ENCODE results near the gene AFG1L. TPM values are rescaled to one million over a fixed set of nuclear protein-coding genes. Genes with fewer than 3 reads are reported as not detected.
"Not testable (repeated sequence)": the region's sequence is repeated elsewhere in the genome, so short reads cannot be mapped to it uniquely, and the experiment has no call there.

AFG1L gene
- total RNA-seq, 1 experiment from 2014 or later: 3.8 TPM

DNA sequence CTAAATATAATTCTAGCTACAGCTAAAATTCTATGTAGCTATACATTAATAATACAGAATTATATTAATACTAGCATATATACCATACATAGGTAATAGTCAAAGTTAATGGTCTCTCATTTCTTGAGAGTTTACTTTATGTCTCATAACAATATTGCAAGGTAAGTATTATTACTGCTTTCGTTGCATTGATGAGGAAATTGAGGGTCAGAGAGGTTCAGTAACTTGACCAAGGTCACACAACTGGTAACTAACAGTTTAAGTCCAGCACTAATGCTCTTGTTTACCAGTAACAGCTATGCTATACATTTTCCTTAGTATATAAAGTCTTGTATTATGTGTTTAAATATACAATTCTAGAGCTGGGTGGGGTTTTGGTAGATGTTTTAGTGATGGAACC is 67.6 kb downstream of the AFG1L start:
- DNase-seq: no peak
- no peak overlapping the region for H3K4me3 ChIP-seq

DNA sequence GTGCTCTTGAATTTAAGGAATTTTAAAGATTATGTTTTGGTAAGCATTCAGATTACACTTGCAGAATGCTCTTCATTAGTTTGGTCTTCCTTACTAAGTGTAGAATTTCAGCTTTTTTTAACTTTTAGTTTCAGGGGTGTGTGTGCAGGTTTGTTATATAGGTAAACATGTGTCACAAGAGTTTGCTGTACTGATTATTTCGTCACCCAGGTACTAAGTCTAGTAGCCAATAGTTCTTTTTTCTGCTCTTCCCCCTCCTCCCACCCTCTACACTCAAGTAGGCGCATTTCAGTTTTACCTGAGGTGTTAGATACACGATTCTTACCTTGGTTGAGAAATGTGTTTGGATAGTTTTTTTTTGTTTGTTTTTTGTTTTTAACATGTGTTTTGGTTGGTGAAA is 68.3 kb downstream of the AFG1L start:
- Histone ChIP-seq H3K9me3 (no peaks in the 10 kb centered on the region), H3K4me3 (no peak overlapping the region), H3K27me3 (no peaks in the 10 kb centered on the region), H3K36me3 (0 out of 2 replicates have a peak, but pooled peaks cover under 1% of the 10 kb centered on the region)
- DNase-seq: no peak

More for the DNA sequence above, 67.6 kb downstream of the AFG1L start:
- Histone ChIP-seq H3K27me3 (no peaks in the 10 kb centered on the region), H3K9me3 (no peaks in the 10 kb centered on the region), H3K36me3 (peaks cover 7% of the 10 kb centered on the region)

DNA sequence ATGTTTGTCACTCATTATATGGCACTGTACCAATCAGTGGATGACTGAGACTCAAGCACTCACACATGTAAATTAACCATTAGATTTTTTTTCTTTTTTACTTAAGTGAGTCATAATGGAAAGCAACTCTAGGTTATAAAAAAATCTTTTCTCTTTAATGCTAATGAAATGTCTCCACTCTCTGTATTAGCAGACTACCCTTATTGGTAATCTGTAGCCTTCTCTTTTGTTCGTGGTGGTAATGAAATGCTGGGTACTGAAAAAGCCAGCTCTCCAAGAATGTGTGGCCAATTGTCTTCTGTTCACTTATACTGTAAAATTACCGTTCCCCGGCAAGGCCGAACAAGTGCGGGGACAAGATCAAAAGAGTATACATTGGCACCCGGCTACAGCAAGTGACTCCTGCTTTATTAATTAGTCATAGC is 69.0 kb downstream of the AFG1L start:
- DNase-seq: no peak

DNA sequence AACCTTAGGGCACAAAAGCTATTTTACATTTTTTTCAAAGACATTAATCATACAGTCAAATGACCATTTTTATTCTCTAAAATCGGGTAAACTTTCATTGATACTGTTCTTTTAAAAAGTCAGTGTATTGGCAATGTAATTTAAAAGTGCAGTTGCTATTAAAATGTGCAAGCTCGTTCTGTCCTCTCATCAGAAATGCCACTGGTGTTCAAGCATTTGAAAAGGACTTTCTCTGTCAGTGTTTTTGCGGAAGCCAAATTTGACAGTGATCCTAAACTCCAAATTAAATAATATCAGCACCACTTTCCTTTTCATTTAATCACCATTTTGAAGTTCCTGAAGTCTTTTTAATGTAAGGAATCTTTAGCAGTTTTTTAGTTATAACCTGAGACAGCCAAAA is 69.6 kb downstream of the AFG1L start:
- Histone ChIP-seq H3K9me3 (no peaks in the 10 kb centered on the region), H3K27me3 (no peaks in the 10 kb centered on the region), H3K4me3 (no peak overlapping the region), H3K36me3 (no peaks in the 10 kb centered on the region)
- no peak for DNase-seq

More for the DNA sequence above, 69.0 kb downstream of the AFG1L start:
- no peaks in the 10 kb centered on the region for H3K27me3 ChIP-seq
- H3K4me3 ChIP-seq: no peak overlapping the region
- H3K36me3 ChIP-seq: no peaks in the 10 kb centered on the region
- H3K9me3 ChIP-seq: no peaks in the 10 kb centered on the region

DNA sequence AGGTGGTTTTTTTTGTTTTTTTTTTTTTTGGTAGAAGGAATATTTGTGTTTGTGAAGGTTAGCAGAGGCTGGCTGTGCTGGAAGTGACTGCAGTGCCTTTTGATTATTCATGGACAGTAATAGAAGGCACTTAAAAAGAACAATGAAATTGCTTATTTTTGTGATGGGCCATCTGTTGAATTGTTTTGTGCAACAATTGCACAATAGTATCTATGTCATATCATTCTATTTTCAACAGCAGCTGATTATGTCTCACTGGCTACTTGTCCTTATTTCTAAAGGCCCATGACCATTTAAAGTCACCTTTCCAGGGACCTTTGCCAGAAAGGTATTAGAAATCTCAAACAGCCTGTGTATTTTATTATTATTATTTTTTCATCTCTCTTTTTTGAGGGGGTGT is 70.6 kb downstream of the AFG1L start:
- Histone ChIP-seq H3K36me3 (no peaks in the 10 kb centered on the region), H3K9me3 (no peaks in the 10 kb centered on the region), H3K4me3 (no peak overlapping the region), H3K27me3 (no peaks in the 10 kb centered on the region)
- DNase-seq: no peak

DNA sequence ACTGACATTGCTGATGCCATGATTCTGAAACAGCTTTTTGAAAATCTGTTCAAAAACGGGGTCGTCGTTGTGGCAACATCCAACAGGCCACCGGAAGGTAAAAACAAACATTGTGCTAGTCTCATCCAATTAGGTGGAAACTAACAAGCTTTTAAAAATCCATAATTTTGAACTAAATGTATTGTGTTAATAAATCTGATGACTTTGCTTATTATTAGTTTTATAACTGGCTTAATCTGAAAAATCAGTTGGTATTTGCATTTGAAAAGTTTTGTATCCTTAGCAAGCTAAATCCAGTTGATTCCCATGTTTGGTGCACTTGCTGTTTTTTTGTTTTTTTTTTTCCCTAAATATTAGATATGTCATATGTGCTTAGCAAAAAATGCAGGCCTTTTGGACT is 71.4 kb downstream of the AFG1L start:
- Histone ChIP-seq H3K36me3 (no peaks in the 10 kb centered on the region), H3K27me3 (no peaks in the 10 kb centered on the region), H3K9me3 (no peaks in the 10 kb centered on the region), H3K4me3 (no peak overlapping the region)
- DNase-seq: no peak

DNA sequence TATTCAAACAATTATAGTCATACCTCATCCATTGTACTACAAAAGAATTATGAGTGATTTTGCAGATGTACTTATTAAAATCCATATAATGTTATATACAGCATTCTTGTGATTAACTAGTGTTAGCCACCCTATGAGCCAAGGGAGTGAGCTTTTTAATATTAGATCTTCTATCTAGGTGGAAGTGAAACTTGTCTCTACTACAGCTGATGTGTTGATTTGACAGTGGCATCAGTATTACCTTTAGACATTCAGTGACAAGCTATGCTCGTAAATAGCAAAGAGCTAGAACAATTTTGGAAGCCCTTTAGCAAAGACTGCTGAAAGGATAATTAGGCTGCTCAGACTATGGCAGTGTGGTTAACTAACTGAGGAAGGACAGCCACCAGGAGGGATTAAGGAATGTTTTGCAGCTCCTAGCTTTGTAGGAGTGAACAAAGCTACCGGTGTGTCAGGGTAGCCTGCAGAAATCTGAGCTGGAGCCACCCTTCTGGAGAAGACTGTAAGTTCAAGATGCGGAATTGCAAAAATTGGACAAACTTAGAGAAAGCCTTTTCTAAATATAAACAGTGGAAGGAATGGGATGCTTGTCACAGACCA is 73.7 kb downstream of the AFG1L start:
- Histone ChIP-seq H3K27me3 (no peaks in the 10 kb centered on the region), H3K36me3 (no peaks in the 10 kb centered on the region), H3K4me3 (no peak overlapping the region), H3K9me3 (no peaks in the 10 kb centered on the region)
- DNase-seq: no peak

DNA sequence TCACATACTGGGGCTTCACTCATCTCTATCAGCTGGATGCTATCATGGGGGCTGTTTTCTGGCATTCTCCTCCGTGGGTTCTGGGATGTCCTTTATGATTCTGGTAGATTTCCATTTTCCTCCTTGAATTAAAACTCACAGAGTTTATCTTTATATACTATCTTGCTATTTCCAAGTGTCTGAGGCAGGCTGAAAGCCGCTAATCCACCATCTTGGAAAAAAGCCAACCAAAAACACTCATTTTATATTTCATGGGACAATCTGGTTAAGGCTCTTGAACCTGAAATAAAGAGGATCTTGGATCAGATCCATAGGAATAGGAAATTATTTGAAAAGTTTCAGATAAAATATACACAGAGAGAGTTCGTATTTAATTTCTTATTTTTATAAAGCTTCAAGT is 86.0 kb downstream of the AFG1L start:
- no peaks in the 10 kb centered on the region for H3K27me3 ChIP-seq
- no peak for DNase-seq
- H3K9me3 ChIP-seq: no peaks in the 10 kb centered on the region
- H3K4me3 ChIP-seq: no peak overlapping the region
- no peaks in the 10 kb centered on the region for H3K36me3 ChIP-seq

DNA sequence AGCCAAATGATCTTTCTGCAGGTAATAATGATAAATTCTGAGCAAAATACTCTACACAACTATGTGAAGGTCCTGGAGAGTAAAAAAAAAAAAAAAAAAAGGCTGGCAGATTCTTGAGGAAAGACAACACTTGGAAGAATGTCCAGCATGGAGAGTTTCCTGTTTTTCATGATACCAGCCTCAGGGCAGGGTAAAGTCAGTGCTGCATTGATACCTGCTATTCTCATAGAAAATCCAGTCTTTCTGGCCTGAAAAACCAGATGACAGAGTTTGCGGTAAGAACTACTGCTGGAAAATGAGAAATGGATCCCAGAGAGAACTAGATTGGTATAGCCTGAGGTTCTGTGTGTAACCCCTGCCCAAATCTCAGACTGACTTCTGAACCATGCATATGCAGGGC is 89.1 kb downstream of the AFG1L start:
- no peak for DNase-seq
- Histone ChIP-seq H3K27me3 (no peaks in the 10 kb centered on the region), H3K9me3 (no peaks in the 10 kb centered on the region), H3K36me3 (no peaks in the 10 kb centered on the region), H3K4me3 (no peak overlapping the region)

DNA sequence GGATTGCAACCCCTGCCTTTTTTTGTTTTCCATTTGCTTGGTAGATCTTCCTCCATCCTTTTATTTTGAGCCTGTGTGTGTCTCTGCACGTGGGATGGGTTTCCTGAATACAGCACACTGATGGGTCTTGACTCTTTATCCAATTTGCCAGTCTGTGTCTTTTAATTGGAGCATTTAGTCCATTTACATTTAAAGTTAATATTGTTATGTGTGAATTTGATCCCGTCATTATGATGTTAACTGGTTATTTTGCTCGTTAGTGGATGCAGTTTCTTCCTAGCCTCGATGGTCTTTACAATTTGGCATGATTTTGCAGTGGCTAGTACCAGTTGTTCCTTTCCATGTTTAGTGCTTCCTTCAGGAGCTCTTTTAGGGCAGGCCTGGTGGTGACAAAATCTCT is 94.3 kb downstream of the AFG1L start:
- H3K36me3 ChIP-seq, H3K9me3 ChIP-seq, DNase-seq, H3K4me3 ChIP-seq, H3K27me3 ChIP-seq: not testable (repeated sequence)

DNA sequence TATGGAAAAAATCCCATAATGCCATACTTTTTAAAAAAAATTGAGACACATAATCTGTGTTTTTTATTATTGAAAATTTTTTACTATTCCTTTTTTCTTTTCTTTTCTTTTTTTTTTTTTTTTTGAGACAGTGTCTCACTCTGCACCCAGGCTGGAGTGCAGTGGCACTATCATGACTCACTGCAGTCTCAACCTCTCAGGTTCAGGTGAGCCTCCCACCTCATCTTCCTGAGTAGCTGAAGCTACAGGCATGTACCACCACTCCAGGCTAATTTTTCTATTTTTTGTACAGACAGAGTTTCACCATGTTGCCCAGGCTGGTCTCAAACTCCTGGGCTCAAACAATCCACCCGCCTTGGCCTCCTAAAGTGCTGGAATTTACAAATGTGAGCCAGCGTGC is 100.4 kb downstream of the AFG1L start:
- DNase-seq: no peak
- no peaks in the 10 kb centered on the region for H3K9me3 ChIP-seq

DNA sequence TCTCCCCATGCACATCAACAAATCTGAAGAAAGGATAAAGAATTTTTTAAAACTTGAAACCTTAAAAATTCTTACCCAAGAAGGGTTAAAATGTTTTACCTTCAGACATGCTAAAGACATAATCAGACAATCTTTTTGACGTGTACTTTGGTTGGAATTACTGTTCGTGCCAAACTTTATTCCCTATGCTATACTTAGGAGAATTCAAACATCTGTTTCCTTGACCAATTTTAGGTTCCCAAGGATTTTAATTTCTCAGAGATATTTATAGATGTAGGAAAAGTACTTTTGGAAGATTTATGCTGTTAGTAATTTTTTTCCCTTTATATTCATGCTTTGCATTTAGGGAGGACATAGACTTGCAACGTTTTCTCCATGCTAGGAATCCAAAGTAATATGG is 108.4 kb downstream of the AFG1L start:
- H3K4me3 ChIP-seq: no peak overlapping the region

More for the DNA sequence above, 100.4 kb downstream of the AFG1L start:
- Histone ChIP-seq H3K4me3 (no peak overlapping the region), H3K27me3 (no peaks in the 10 kb centered on the region), H3K36me3 (no peaks in the 10 kb centered on the region)

DNA sequence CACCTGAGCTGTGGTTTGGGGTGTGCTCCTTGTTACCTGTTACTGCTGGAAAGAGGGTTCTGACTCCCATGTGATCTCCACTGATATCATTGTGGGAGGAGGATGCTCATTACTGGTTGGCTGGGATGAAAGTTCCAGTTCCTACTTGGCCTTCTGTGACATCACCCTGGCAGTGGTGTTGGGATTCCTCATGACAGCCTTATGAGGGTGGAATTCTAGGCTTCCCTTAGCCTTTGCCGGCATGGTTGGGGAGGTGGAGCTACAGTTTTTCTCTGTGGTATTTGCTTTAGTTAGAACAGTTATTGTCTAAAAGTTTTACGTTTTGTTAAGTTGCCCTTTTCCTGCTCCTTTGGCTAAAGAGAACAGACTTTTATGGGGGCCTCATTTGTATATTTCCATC is 112.1 kb downstream of the AFG1L start:
- no peaks in the 10 kb centered on the region for H3K36me3 ChIP-seq
- no peak for DNase-seq
- no peak overlapping the region for H3K4me3 ChIP-seq
- H3K9me3 ChIP-seq: no peaks in the 10 kb centered on the region
- H3K27me3 ChIP-seq: no peaks in the 10 kb centered on the region

More for the DNA sequence above, 108.4 kb downstream of the AFG1L start:
- Histone ChIP-seq H3K27me3 (no peaks in the 10 kb centered on the region), H3K9me3 (no peaks in the 10 kb centered on the region), H3K36me3 (no peaks in the 10 kb centered on the region)
- DNase-seq: no peak

DNA sequence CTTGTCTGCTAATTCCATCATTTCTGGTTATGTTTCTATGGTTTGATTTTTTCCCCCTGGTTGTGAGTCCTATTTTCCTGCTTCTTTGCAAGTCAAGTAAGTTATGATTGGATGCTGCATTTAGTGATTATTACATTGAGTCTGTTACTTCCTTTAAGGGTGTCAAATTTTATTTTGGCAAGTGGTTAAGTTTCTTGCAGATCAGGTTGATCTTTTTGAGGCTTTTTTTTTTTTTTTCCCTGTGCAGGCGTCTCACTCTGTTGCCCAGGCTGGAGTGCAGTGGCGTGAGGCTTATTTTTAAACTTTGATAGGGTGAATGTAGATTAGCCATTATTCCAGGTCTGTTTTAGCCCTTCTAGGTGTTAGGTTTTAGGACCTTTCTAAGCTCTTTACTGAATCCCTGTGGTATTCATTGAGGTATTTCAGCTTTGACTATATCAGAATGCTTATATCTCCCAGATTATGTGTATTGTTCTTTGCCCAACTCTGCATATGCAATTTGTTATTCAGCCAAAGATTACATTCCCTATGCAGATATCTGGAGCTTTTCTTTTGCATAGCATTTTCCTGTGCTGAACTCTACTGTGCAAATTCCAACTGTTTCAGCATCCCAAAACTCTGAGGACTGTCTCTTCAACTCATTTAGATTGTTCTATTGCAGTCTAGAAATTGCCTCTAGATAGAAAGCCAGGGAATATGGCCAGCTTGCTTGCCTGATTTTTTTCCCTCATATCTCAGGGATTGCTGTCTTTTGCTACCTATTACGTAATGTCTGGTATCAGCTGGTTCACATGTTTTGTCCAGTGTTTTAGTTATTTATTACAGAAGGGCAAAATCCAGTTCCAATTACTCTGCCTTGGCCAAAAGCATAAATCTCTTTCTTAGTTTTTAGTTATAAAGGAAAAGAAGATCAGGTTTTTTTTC is 113.3 kb downstream of the AFG1L start:
- DNase-seq: no peak
- H3K27me3 ChIP-seq: no peaks in the 10 kb centered on the region
- H3K9me3 ChIP-seq: no peaks in the 10 kb centered on the region
- no peak overlapping the region for H3K4me3 ChIP-seq
- H3K36me3 ChIP-seq: no peaks in the 10 kb centered on the region

DNA sequence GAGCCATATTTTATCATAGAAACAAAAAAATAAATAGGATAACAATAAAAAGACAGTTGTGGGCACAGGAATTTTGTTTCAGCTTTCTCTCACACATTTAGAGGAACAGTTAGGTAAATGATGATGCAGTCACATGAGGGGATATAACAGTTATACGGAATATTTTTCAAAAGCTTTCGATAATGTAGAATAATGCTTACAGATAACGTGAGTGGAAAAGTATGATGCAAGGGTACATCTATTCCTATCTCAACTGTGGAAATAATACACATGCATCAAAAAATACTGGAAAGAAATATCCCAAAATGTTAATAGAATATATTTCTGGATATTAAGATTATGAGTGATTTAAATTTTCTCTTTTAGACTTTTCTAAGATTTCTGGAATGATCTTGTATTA is 114.0 kb downstream of the AFG1L start:
- DNase-seq: no peak
- Histone ChIP-seq H3K27me3 (no peaks in the 10 kb centered on the region), H3K9me3 (no peaks in the 10 kb centered on the region), H3K36me3 (no peaks in the 10 kb centered on the region), H3K4me3 (no peak overlapping the region)

DNA sequence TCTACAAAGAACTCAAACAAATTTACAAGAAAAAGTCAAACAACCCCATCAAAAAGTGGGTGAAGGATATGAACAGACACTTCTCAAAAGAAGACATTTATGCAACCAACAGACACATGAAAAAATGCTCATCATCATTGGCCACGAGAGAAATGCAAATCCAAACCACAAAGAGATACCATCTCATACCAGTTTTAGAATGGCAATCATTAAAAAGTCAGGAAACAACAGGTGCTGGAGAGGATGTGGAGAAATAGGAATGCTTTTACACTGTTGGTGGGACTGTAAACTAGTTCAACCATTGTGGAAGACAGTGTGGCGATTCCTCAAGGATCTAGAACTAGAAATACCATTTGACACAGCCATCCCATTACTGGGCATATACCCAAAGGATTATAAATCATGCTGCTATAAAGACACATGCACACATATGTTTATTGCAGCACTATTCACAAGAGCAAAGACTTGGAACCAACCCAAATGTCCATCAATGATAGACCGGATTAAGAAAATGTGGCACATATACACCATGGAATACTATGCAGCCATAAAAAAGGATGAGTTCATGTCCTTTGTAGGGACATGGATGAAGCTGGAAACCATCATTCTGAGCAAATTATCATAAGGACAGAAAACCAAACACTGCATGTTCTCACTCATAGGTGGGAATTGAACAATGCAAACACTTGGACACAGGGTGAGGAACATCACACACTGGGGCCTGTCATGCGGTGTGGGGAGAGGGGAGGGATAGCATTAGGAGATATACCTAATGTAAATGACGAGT is 121.4 kb downstream of the AFG1L start:
- not testable (repeated sequence) for H3K4me3 ChIP-seq, H3K9me3 ChIP-seq, DNase-seq, H3K36me3 ChIP-seq, H3K27me3 ChIP-seq

DNA sequence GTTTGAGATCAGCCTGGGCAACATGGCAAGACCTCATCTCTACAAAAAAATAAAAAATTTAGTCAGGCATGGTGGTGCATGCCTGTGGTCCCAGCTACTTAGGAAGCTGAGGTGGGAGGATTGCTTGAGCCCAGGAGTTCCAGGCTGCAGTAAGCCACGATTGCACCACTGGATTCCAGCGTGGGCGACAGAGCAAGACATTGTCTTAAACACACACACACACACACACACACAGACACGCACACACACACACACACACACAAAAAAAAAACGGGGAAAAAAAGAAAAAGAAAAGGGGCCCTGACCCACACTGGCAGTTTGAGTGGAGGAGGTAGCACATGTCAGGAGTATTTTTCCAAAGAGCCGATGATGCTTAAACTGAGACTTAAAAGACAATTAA is 122.2 kb downstream of the AFG1L start:
- no peak for DNase-seq
- no peak overlapping the region for H3K4me3 ChIP-seq
- H3K9me3 ChIP-seq: no peaks in the 10 kb centered on the region; the same call in 1 of the 2 replicates
- H3K36me3 ChIP-seq: no peaks in the 10 kb centered on the region
- no peaks in the 10 kb centered on the region for H3K27me3 ChIP-seq
